Amniotic stem cell (primary cell): ENCODE measurements around the gene TMEM11.

Experiments
- DNase-seq: peaks from one replicate; lab custom pipeline; 2025; lab: John Stamatoyannopoulos, UW

The TMEM11 gene

GRCh38 chr17:21184570-21184969 is 29.4 kb downstream of the TMEM11 start:
- DNase-seq = no peak

- DNase-seq = no peak
Observed at GRCh38 chr17:21183468-21183867, 30.5 kb downstream of the TMEM11 start.

- DNase-seq = no peak
Observed at GRCh38 chr17:21177854-21178600, 35.9 kb downstream of the TMEM11 start.

DNA sequence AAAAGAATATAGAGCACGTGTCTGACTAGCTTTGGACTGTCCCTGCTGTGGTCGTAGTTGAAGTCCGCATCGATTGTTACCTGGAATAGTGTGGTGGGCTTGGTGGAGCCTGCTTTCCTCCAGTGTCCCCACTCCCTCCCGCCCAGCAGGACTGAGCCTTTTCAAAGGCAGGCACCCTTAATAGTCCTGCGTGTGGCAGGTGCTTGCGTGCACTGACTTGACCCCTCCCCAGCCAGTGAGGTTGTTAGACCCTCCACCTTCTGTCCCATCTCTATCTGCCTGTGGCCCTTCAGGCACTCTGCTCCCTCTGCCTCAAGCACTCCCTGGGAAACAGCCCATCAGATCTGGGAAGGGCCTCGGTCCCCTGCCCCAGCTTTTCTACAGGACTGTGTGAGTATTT is 36.6 kb downstream of the TMEM11 start:
- DNase-seq = no peak

GRCh38 chr17:21176773-21177395 is 37.1 kb downstream of the TMEM11 start:
- DNase-seq = no peak

DNA sequence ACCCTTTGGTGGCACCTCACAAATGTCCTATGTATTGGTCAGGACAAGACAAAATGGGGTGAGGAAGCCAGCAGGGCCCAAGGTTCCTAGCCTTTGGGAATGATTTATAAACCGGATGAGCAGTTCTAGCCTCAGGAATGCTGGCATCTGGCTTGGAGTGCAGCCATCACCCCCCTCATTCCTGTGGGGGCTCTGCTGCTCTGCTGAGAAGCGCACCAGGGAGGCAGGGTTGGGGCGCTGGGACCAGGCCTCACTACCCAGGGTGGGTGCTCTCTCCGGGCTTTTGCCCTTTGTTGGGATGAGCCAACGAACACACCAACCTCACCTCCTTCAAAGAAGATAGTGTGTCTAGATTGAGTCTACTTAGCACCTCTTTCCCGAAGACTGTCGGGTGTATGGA is 39.2 kb downstream of the TMEM11 start:
- no peak for DNase-seq

GRCh38 chr17:21174186-21174585 is 39.8 kb downstream of the TMEM11 start:
- no peak for DNase-seq

DNA sequence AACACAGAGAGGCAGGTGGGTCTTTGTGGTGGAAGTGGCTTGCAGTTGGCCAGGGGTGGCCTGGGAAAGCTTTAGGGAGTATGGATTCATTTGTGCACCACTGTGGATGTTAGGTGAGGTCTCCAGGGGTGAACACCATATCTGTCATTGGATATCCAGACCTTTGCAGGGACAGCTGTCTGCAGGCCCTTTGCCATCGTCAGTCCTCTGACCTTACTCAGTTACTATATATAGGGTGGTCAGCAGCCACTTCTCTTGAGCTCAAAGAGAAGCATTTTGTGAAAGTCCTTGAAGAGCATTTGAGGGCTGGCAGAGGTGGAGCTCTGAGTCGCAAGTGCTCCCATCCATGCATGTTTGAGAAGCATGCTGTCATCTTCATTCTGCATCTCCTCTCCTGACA is 40.4 kb downstream of the TMEM11 start:
- no peak for DNase-seq

DNA sequence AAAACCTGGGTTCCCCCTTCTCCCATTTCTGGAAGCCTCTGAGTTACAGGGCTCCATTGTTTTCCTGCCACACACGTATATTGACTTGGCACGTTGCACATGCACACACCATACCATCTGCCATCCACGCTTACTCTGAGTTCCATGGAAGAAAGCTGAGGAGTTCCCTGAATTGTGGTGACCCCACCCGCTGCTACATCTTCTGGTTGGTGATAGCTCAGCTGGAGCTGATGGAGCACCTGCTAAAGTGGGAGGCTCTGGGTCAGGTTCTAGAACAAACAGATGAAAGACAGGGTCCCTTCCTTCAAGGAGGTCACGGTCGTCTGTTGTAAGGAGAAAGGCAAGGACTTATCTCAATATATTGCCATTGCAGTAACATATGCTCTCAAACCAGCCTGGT is 41.1 kb downstream of the TMEM11 start:
- DNase-seq = no peak

DNA sequence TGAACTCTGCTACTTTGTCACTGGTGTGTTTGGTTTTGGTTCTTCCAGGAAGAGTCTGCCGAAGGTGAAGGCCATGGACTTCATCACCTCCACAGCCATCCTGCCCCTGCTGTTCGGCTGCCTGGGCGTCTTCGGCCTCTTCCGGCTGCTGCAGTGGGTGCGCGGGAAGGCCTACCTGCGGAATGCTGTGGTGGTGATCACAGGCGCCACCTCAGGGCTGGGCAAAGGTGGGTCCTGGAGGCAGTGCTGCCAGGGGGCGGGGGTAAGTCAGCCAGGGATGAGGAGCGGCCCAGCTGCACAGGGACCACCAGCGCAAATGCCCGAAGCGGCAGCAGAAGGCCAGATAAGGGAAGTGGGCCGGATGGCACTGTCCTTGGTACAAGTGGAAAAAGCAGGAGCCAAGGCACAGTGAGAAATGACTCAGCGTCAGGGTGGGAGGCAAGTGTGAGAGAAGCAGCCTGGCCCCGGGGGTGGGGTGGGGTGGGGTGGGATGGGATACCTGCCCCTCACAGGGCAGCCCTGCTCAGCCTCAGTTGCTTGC is 41.9 kb downstream of the TMEM11 start:
- no peak for DNase-seq

DNA sequence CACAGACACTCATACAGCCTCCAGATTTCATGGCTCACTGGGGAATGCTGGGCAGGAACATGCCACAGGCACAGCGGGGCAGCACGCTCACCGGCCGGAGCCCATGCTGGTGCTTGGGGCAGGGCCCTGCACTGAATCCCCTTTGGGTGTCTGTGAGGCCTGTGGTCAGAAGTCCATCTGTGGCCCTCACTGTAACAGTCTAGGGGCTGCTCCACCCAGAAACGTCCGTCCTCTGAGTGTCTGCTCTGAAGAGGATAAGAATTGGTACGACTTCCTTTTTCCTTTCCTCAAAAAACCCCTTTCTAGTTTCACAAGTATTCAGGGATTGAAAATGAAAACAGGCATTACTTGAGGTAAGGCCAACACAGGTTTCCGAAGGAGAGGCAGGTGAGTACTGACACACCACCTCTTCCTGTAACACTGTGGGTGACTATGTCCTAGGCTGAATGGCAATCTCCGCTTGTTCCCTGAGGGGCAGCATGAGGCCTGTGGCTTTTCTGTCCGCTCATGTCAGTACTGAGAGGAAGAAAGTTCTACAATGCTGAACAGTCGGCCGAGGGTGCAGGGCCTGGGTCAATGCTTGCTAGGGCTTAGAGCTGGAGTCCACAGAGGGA is 42.5 kb downstream of the TMEM11 start:
- DNase-seq = no peak

GRCh38 chr17:21170809-21171208 is 43.2 kb downstream of the TMEM11 start:
- no peak for DNase-seq

DNA sequence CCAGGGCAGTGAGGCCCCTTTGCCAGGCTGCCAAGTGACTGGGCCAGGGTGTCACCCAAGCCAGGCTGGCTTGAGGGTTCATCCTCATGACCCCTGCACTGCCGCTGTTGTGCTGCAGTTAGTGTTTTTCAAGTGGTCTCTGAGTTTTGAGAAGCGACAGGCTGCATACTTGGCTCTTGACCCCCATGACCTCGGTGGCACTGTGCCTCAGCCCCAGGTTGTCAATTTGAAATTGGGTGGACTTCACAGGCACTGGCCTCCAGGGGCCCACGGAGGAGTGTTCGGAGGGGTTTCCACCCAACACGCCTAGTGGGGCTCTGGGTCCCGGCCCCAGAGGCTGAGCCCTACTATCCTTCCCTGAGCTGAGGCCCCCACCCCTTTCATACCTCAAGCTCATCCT is 44.5 kb downstream of the TMEM11 start:
- no peak for DNase-seq

DNA sequence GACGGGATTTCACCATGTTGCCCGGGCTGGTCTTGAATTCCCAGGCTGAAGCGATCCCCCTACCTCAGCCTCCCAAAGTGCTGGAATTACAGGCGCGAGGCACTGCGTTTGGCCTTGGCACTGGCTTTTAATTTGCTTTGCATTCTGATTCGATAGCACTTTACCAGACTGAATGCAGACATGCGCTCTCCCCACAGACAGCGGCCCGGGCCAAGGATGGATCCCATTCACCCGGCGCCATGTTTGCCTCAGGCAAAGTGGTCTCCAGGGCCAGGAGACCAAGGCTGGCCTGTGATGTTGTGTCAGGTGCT is 45.5 kb downstream of the TMEM11 start:
- no peak for DNase-seq

- DNase-seq = no peak
Observed at GRCh38 chr17:21167303-21167702, 46.7 kb downstream of the TMEM11 start.

DNA sequence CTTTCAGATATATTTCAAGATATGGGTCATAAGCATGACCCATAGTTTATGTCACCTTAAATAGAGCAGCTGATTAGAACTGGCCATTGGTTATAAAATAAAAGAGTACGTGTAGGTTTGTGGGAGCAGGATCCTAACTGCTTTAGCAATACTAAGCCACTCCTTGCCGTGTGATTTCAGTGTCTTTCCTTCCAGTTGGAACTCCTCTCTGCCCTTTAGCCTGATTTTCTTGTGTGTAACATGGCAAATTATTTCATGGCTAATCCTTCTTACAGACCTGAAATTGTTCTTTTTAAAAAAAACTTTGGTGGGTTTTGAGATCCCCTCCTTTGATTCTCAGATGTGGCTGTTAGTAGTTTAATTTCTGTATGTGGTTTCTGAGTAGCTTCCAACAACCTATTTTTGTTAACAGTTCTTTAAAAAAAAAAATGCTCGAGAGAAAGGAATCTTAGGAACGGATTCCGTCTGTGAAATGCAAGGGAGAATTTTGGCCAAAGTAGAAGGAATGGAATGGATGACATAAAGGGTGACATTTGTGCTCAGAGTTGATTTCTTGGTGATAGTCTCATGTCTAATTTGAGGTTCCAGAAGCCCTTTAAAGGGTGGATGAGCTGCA is 47.3 kb downstream of the TMEM11 start:
- no peak for DNase-seq

DNA sequence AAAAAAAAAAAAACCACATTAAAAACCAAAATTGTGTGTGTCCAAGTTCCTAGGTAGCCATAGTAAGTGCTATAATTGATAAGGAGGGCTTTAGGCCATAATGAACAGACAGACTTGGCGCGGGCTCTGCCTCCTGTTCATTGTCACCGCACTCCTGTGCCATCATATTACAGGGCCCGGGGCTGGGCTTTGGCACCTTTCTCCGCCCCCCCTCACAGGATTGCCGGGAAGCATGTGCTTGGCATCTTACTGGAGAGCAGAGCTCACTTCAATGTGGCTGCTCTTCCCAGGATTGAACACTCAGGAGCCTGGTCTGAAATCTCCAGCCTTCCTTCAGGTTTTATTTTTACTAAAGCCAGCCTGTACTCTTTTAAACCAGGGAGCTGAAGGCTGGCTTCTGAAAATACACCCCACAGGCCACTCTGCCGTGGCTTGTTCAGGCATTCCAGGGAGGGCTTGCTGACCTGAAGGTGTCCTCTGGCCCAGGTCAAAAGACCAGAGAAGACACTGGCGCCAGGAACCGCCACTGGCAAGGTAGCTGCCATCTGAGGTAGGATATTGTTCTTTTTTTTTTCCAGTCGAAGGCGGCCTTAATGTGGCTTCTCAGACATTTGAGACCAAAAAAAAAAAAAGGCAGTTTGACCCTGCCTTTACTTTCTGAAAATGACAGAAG is 47.9 kb downstream of the TMEM11 start:
- no peak for DNase-seq

- no peak for DNase-seq
Observed at GRCh38 chr17:21164620-21165019, 49.3 kb downstream of the TMEM11 start.

DNA sequence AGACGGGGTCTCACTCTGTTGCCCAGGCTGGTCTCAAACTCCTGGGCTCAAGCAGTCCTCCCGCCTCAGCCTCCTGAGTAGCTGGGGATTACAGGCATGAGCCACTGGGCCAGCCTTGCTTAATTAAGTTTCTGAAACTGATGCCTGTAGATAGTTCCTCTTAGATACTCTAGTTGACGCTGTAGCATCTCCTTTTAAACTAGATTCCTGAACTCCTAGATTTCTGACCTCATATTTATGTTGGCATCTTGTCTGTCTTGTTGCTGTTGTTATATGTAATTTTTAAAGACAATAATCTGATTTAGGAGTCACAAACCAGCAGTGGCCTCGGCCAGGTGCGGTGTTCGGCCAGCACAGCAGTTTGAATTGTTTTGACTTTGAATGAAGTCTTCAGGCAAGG is 49.7 kb downstream of the TMEM11 start:
- DNase-seq = no peak

DNA sequence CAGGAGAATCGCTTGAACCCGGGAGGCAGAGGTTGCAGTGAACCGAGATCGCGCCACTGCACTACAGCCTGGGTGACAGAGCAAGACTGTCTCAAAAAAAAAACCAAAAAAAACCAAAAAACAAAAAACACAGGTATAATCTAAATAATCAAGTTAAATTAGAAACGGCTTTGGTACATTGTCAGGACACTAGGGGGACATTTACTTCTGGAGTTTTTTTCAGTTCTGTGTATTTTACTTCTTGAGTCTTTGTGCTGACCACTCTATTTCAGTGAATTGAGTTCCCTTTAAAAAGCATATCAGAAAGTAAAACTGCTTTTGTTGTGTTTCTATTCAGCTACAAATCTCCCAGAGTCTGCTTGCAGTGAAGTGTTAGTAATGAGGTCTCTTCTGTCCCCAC is 50.9 kb downstream of the TMEM11 start:
- DNase-seq = no peak

DNA sequence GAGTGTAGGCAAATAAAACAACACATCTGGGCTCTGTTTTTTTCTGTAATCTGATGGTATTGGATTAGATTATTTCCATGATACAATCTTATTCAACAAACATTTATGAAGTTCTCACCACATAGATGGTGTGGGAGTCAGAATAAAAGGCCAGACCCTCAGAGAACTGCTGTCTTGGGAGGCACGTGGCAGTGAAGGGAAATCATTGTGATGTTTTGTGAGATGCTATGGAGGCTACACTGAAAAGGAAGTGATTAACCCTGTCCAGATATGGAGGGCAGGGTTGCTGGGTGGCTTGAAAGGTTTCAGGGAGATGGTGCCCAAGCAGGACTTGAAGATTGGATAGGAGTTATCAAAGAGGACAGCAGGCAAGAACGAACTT is 51.6 kb downstream of the TMEM11 start:
- no peak for DNase-seq
